Activated CD8-positive, alpha-beta memory T cell treated with anti-CD3 and anti-CD28 coated beads, Interleukin-2, amount 50 U/mL, for 24 hours (primary cell): ENCODE results near the gene IQGAP1.
A peak's percentile ranks its signal among the peaks of the same experiment; 100 is the strongest.
"Not testable (repeated sequence)": the region's sequence is repeated elsewhere in the genome, so short reads cannot be mapped to it uniquely, and the experiment has no call there.

Source experiments
- DNase-seq: peaks from one replicate; pipeline ENCODE4 v3.0.0-alpha.2; 2020; ENCODE audit errors: extremely low read depth

Gene IQGAP1

GRCh38 chr15:90376789-90377188, 11.3 kb upstream of the IQGAP1 start:
- DNase-seq: no peak

GRCh38 chr15:90379263-90379662, 8.8 kb upstream of the IQGAP1 start:
- DNase-seq: no peak

GRCh38 chr15:90381515-90381914, 6.5 kb upstream of the IQGAP1 start:
- no peak for DNase-seq

- DNase-seq: no peak
Measured at GRCh38 chr15:90382320-90382719, 5.7 kb upstream of the IQGAP1 start.

- no peak for DNase-seq
Measured at GRCh38 chr15:90386221-90386620, 1.8 kb upstream of the IQGAP1 start.

GRCh38 chr15:90388462-90389380, 679 bp downstream of the IQGAP1 start:
- no peak for DNase-seq

- DNase-seq: no peak
Measured at GRCh38 chr15:90389513-90389912, 1.5 kb downstream of the IQGAP1 start.

- no peak for DNase-seq
Measured at GRCh38 chr15:90393040-90393439, 5.0 kb downstream of the IQGAP1 start.

GRCh38 chr15:90394074-90394473, 6.0 kb downstream of the IQGAP1 start:
- no peak for DNase-seq

- no peak for DNase-seq
Measured at GRCh38 chr15:90394748-90395442, 6.9 kb downstream of the IQGAP1 start.

GRCh38 chr15:90396321-90396720, 8.3 kb downstream of the IQGAP1 start:
- DNase-seq: no peak

- DNase-seq: no peak
Measured at GRCh38 chr15:90400005-90400758, 12.1 kb downstream of the IQGAP1 start.

- peak; percentile 23 for DNase-seq
Measured at GRCh38 chr15:90400759-90401314, 12.8 kb downstream of the IQGAP1 start.

- no peak for DNase-seq
Measured at GRCh38 chr15:90401495-90401894, 13.5 kb downstream of the IQGAP1 start.

- DNase-seq: no peak
Measured at GRCh38 chr15:90402223-90402622, 14.2 kb downstream of the IQGAP1 start.

GRCh38 chr15:90402767-90403166, 14.7 kb downstream of the IQGAP1 start:
- no peak for DNase-seq

GRCh38 chr15:90405055-90405607, 17.1 kb downstream of the IQGAP1 start:
- DNase-seq: no peak

GRCh38 chr15:90407336-90407735, 19.3 kb downstream of the IQGAP1 start:
- DNase-seq: no peak

GRCh38 chr15:90407871-90408317, 19.9 kb downstream of the IQGAP1 start:
- DNase-seq: no peak

- DNase-seq: no peak
Measured at GRCh38 chr15:90408657-90409056, 20.6 kb downstream of the IQGAP1 start.

- not testable (repeated sequence) for DNase-seq
Measured at GRCh38 chr15:90409587-90409986, 21.5 kb downstream of the IQGAP1 start.

- DNase-seq: not testable (repeated sequence)
Measured at GRCh38 chr15:90410316-90410715, 22.3 kb downstream of the IQGAP1 start.
